Ishikawa (cell line): ENCODE results near the gene GPR37.

Experiments
- CEBPB ChIP-seq: IDR thresholded peaks from 2 replicates; pipeline ENCODE4 v1.6.1; 2012
- CREB1 ChIP-seq: IDR thresholded peaks from 2 replicates; pipeline ENCODE4 v1.6.1; 2012; ENCODE audit warnings: low read depth
- EGR1 ChIP-seq: IDR thresholded peaks from 2 replicates; pipeline ENCODE4 v1.6.1; 2012
- EP300 ChIP-seq: IDR thresholded peaks from 2 replicates; pipeline ENCODE4 v1.6.1; 2012; ENCODE audit warnings: borderline replicate concordance
- FOXM1 ChIP-seq: IDR thresholded peaks from 2 replicates; pipeline ENCODE4 v1.6.1; 2012; ENCODE audit warnings: low read depth, borderline replicate concordance
- MAX ChIP-seq: IDR thresholded peaks from 2 replicates; pipeline ENCODE4 v1.6.1; 2012
- NFIC ChIP-seq: IDR thresholded peaks from 2 replicates; pipeline ENCODE4 v1.6.1; 2012
- RAD21 ChIP-seq: IDR thresholded peaks from 2 replicates; pipeline ENCODE4 v1.6.1; 2012; ENCODE audit warnings: low read depth
- REST ChIP-seq: IDR thresholded peaks from 2 replicates; pipeline ENCODE4 v1.6.1; 2012; ENCODE audit warnings: low read depth, mild to moderate bottlenecking
- TAF1 ChIP-seq: IDR thresholded peaks from 2 replicates; pipeline ENCODE4 v1.6.1; 2012; ENCODE audit warnings: low read depth, mild to moderate bottlenecking
- TCF12 ChIP-seq: IDR thresholded peaks from 2 replicates; pipeline ENCODE4 v1.6.1; 2012; ENCODE audit warnings: low read depth
- TEAD4 ChIP-seq: IDR thresholded peaks from 2 replicates; pipeline ENCODE4 v1.6.1; 2012
- USF1 ChIP-seq: IDR thresholded peaks from 2 replicates; pipeline ENCODE4 v1.6.1; 2012
- YY1 ChIP-seq: IDR thresholded peaks from 2 replicates; pipeline ENCODE4 v1.6.1; 2012; ENCODE audit warnings: low read depth
- ZBTB7A ChIP-seq: IDR thresholded peaks from 2 replicates; pipeline ENCODE4 v1.6.1; 2012; ENCODE audit warnings: low read depth

GPR37 gene

GRCh38 chr7:124737760-124738300, 27.8 kb downstream of the GPR37 start:
- TF ChIP-seq MAX (no peak), YY1 (no peak), CREB1 (no peak), TCF12 (no peak), TEAD4 (no peak), USF1 (no peak), EP300 (no peak), FOXM1 (no peak), TAF1 (no peak), REST (no peak), NFIC (no peak), RAD21 (no peak)

GRCh38 chr7:124728610-124729009, 37.0 kb downstream of the GPR37 start:
- TF ChIP-seq NFIC = no peak
- TF ChIP-seq TAF1 = no peak
- no peak for TF ChIP-seq REST
- TF ChIP-seq FOXM1 = no peak
- no peak for TF ChIP-seq EGR1
- TF ChIP-seq CEBPB = no peak
- TF ChIP-seq MAX = no peak
- no peak for TF ChIP-seq EP300
- TF ChIP-seq RAD21 = no peak
- TF ChIP-seq CREB1 = no peak
- TF ChIP-seq YY1 = no peak
- no peak for TF ChIP-seq ZBTB7A

- TF ChIP-seq EGR1 (no peak), MAX (no peak), ZBTB7A (no peak), NFIC (no peak), TEAD4 (no peak), CREB1 (no peak), EP300 (no peak), REST (no peak), YY1 (no peak), FOXM1 (no peak), CEBPB (no peak), RAD21 (no peak), TCF12 (no peak)
Measured at GRCh38 chr7:124724507-124725192, 40.9 kb downstream of the GPR37 start.

- TF ChIP-seq TCF12 (no peak), MAX (no peak), ZBTB7A (no peak), EGR1 (no peak), CREB1 (no peak), USF1 (no peak), FOXM1 (no peak), TEAD4 (no peak), NFIC (no peak), EP300 (no peak), REST (no peak), RAD21 (no peak), YY1 (no peak), TAF1 (no peak), CEBPB (no peak)
Measured at GRCh38 chr7:124724079-124724478, 41.5 kb downstream of the GPR37 start.
